T follicular helper cell (primary cell): ENCODE measurements around the gene DCTPP1.
A peak's percentile ranks its signal among the peaks of the same experiment; 100 is the strongest.

Experiments
- DNase-seq: peaks from one replicate; pipeline ENCODE4 v3.0.0-alpha.2; 2020; ENCODE audit warnings: low read depth

The DCTPP1 gene

DNA sequence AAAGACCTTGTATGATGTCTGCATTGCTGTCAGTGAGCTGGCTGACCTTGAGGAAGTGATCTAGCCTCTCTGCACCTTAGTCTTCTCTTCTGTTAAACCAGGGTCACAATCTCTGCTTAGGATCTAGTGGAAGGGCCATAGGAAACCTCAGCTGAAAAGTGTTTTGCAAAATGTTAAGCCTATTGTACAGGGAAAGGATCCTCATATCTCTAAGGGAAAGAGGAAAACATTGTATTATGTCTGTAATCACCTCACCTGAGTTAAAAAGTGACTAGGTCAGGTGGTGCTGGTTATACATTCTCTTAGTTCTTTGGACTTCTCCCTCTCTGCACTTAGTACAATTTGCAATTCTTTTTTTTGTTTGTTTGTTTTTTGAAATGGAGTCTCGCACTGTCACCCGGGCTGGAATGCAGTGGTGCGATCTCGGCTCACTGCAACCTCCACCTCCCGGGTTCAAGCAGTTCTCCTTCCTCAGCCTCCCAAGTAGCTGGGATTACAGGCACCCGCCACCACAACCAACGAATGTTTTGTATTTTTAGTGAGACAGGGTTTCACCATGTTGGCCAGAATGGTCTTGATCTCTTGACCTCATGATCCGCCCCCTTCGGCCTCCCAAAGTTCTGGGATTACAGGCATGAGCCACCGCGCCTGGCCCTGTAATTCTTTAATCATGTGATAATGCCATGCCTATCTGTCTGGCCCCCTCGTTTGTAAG, 17.8 kb upstream of the DCTPP1 start:
- DNase-seq = no peak

GRCh38 chr16:30446203-30446595, 16.4 kb upstream of the DCTPP1 start:
- DNase-seq = no peak

DNA sequence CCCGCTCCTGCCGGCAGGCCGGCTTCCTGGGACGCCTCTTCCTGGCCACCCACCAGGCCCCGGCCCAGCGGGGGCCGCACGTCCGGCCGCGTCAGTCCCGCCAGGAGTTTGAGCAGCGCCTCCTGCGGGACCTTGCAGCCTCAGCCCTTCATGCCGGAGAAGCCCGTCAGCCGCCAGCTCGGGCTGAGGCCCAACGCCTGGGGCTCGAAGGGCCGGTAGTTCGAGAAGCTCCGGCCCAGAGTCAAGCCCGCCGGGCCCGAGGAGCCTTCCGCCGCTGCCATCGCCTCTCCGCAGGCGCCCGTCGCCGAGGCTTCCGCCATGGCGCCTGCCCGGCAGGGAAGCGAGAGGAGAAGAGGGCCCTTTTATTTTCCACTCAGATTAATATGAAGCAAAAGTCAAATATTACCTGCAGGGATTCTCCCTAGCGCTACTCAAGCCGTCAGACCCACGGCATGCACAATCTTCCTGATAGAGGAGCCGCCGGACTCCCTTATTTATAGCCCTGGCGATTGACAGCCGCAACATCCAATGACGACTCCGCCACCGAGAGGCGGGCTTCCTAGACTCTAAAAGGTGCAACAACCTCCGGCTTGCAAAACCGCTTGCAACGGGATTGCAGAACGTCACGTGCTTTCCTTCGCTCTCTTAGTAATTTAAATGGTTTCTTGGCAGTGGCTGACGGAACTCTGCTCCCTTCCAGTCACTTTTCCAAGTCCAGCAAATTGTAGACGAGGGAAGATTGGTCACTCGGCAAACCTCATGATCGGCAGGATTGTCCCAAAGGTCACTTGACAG, 15.8 kb upstream of the DCTPP1 start, which contains the start of gene SEPHS2:
SEPHS2 (minus strand) TSS at position 467 of the 795 bp plus-strand sequence; CDS start at position 320, 147 bp downstream.
- peak; percentile 93 for DNase-seq

GRCh38 chr16:30445149-30445407, 15.2 kb upstream of the DCTPP1 start:
- no peak for DNase-seq

GRCh38 chr16:30444231-30445148, 14.7 kb upstream of the DCTPP1 start:
- no peak for DNase-seq

DNA sequence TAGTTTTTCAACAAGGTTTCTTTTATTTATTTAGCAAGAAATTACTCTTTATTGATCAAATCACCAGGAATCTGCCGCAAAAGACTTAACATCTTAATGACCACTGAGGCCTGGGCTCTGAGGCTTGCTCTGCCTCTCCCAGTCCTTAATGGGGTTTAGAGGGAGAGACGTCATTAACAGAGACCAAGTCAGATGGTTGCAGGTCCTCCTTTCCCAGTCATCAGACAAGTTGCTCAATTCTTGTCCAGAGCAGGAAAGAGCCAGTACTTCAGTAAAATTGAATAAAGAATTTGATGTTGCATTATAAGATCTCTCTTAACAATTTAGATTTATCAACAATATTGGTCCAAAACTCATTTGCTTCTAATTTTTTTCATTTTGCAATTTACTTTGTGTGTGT, 13.8 kb upstream of the DCTPP1 start:
- DNase-seq = no peak

- no peak for DNase-seq
These were observed 10.0 kb upstream of the DCTPP1 start for GRCh38 chr16:30439720-30440348.

DNA sequence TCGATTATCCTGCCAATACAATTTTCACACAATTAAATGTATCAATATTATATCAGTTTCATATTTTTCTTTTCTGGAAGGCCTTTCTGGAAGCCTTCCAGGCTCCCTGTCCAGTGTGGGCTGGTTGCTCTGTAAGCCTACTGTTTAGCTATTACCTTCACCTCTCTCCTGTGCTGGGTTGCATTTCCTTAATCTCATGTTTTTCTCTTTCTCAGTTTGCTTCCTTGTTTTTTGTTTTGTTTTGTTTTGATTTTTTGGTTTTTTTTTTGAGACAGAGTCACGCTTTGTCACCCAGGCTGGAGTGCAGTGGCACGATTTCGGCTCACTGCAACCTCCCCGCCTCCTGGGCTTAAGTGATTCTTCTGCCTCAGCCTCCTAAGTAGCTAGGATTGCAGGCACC, 9.0 kb upstream of the DCTPP1 start:
- no peak for DNase-seq

DNA sequence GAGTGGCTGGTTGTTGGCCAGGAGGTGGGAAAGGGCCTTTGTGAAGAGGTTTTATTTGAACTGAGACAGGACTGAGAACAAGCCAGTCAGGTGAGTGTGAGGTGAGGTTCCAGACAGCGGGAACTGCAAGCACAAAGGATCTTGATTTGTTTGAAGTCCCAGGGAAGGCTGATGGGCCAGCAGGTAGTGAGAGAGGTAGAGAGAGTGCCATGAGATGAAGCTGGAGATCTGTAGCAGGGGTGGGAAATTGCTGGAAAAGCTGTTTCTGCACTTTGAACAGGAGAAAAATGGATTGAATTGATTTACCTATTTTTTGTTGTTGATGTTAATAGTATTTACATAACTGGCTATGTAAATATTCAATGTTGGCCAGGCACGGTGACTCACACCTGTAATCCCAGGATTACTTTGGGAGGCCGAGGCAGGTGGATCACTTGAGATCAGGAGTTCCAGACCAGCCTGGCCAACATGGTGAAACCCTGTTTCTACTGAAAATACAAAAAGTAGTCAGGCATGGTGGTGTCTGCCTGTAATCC, 7.7 kb upstream of the DCTPP1 start:
- no peak for DNase-seq

DNA sequence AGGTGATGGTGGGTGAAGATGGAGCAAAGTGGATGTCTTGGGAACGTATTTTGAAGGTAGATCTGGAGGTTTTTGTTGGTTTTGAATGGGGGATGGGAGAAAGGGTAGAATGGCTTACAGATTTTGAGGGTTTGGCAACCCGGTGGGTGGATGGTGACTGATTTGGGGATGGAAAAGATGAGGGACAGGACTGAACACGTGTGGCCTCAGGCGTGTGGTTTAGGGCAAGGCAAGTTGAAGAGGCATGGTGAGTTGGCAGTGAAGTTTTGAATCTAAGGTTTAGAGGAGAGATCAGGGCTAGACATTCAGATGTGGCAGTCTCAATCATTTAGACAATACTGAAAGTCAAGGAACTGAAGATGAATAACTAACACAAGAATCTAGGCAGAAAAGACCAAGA, 5.0 kb upstream of the DCTPP1 start:
- DNase-seq = no peak

- DNase-seq = peak; percentile 10
These were observed 669 bp upstream of the DCTPP1 start for GRCh38 chr16:30430428-30430970.

- no peak for DNase-seq
These were observed 482 bp downstream of the DCTPP1 start for GRCh38 chr16:30429418-30429677.

DNA sequence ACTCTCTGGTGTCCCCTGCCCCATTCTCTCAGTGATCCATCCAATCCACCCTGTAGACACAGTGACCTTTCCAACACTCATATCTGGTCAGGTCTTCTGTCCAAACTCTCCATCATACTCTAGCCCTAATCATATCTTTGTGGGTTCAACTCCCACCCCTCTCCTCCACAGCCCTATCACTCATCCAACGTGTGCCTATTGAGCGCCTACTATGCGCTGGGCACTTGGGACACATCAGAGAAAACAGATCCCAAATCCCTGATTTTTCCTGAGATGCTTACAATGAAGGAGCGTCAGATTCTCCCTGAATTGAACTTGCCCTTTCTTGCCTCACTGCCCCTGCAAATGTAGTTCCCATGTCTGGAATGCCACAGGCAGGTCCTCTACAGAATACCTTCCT, 1.8 kb downstream of the DCTPP1 start:
- no peak for DNase-seq

GRCh38 chr16:30421010-30421409, 8.8 kb downstream of the DCTPP1 start:
- no peak for DNase-seq

DNA sequence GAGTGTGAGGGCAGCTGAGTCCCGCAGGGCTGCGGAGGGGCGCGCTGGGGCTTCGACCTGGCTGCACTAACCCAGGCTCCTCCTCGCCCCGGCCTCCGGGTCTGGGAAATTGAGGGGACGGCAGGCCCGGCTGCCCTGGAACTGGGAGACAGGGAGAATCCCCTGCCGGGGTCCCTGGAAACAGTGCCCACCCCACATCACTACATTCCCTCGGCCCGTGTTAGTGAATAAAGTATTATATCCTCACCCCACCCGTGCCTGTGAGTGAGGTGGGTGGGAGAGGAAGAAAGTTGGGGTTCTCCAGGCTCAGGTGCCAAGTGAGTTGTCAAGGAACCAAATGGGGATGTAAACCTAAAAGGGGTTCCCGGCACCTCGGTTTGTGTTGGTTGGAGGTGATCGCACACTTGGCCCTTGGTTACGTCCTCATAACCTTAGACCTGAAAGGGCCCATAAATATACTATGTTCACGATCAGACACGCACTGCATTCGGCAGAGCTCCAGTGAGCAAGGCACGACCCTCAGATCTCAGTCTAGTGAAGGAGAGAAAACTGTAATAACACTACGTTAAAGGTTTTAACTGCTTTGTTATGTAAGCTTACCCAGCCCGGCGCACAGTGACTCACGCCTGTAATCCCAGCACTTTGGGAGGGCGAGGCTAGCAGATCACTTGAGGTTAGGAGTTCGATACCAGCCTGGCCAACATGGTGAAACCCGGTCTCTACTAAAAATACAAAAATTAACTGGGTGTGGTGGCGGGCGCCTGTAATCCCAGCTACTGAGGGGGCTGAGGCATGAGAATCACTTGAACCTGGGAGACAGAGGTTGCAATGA, 11.3 kb downstream of the DCTPP1 start:
- DNase-seq = no peak

DNA sequence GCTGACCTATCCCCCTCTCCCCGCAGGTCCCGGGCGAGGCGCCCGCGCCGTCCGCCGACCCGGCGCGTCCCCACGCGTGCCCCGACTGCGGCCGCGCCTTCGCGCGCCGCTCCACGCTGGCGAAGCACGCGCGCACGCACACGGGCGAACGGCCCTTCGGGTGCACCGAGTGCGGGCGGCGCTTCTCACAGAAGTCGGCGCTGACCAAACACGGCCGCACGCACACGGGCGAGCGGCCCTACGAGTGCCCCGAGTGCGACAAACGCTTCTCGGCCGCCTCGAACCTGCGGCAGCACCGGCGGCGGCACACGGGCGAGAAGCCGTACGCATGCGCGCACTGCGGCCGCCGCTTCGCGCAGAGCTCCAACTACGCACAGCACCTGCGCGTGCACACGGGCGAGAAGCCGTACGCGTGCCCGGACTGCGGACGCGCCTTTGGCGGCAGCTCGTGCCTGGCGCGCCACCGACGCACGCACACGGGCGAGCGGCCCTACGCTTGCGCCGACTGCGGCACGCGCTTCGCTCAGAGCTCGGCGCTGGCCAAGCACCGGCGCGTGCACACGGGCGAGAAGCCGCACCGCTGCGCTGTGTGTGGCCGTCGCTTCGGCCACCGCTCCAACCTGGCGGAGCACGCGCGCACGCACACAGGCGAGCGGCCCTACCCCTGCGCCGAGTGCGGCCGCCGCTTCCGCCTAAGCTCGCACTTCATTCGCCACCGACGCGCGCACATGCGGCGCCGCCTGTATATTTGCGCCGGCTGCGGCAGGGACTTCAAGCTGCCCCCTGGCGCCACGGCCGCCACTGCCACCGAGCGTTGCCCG, 12.1 kb downstream of the DCTPP1 start:
- peak; percentile 83 for DNase-seq

DNA sequence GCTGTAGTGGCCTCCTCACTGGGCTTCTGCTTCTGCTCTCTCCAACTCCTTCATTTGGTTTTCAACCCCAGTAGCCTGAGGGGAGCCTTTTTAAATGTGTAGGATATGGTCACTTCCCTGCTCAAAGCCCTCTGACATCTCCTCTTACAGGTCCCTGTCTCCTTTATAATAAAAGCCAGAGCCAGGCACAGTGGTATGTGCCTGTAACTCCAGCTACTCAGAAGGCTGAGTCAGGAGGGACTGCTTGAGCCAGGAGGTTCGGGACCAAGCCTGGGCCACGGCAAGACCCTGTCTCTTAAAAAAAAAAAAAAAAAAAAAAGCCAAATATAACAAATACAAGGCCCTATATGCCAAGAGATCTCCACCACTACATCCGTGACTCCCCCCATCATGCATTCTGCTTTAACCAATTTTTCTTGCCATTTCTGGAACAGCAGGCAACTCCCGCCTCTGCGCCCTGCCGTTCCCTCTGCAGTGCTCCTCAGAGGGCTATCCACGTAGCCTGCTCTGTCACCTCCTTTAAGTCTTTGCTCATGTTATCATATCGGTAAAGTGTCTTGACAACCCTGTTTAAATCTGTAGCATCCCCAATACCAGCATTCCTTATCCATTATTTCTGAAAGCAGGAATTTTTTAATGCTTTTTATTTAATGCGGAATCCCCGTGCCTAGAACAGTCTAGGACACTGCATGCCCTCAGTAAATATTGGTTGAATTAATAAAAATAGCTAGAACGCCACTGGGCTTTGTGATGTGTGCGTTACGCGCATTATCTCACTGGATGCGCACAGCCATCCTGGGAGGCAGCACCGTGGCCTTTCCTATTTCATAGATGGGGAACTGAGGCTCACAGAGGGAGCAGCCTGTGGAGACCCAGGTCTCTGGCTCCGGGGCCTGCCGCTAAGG, 13.0 kb downstream of the DCTPP1 start:
- no peak for DNase-seq

GRCh38 chr16:30416047-30416603, 13.7 kb downstream of the DCTPP1 start:
- no peak for DNase-seq

- DNase-seq = no peak
These were observed 15.7 kb downstream of the DCTPP1 start for GRCh38 chr16:30414159-30414558.
